Ishikawa (cell line): ENCODE results near the gene TNIP2.

Experiments used
- CEBPB ChIP-seq: IDR thresholded peaks from 2 replicates; pipeline ENCODE4 v1.6.1; 2012
- CREB1 ChIP-seq: IDR thresholded peaks from 2 replicates; pipeline ENCODE4 v1.6.1; 2012; ENCODE audit warnings: low read depth
- EP300 ChIP-seq: IDR thresholded peaks from 2 replicates; pipeline ENCODE4 v1.6.1; 2012; ENCODE audit warnings: borderline replicate concordance
- RAD21 ChIP-seq: IDR thresholded peaks from 2 replicates; pipeline ENCODE4 v1.6.1; 2012; ENCODE audit warnings: low read depth
- TAF1 ChIP-seq: IDR thresholded peaks from 2 replicates; pipeline ENCODE4 v1.6.1; 2012; ENCODE audit warnings: low read depth, mild to moderate bottlenecking
- YY1 ChIP-seq: IDR thresholded peaks from 2 replicates; pipeline ENCODE4 v1.6.1; 2012; ENCODE audit warnings: low read depth
- ZBTB7A ChIP-seq: IDR thresholded peaks from 2 replicates; pipeline ENCODE4 v1.6.1; 2012; ENCODE audit warnings: low read depth
- TF ChIP-seq, protein P1 (sequence below): IDR thresholded peaks from 2 replicates; pipeline ENCODE4 v1.6.1; 2012; ENCODE audit warnings: low read depth, mild to moderate bottlenecking
- TF ChIP-seq, protein P2 (sequence below): IDR thresholded peaks from 2 replicates; pipeline ENCODE4 v1.6.1; 2012

DNA sequence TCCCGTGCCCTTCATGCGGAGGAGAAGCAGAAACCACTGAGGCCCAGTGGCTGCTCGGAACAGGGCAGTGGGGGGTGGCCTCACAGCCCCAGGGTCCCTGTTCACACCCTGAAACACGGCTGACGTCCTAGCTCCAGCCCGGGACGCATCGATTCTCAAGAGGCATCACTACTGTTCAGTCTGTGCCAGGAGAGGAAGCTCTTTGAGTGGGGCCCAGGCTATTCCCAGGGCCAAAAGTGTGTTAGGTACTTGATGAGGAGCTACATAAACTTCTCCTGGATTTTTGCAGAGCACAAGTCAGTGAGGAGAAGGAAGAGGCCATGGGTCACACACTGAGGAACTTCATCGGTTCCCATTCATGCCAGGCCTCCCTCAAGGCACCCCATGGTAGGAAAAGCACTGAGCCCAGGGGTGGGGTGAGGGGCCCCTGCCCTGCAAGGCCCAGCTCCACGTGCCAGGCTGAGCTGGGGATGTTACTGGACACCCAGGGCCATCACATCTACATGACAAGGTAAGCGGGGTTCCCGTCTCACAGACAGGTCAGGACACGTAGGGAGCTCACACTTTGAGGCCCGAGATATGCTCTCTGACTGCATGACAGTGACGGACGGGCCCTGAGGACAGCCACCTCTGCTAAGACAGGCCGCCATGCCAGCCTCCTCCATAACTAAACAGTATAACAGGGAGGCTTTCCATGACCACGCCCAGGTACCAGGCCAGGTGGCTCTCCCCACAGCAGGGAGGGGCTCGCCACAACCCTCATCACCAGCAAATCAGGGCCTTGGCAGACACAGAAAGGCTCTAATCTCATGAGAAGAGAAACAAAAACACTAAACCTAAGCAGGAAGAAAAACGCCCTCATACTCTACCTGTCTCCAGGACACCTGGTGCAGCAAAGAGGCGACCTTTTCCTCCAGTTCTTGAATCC, 12.4 kb downstream of the TNIP2 start:
- TF ChIP-seq TAF1 (no peak), RAD21 (no peak), ZBTB7A (no peak), CEBPB (no peak), CREB1 (no peak), YY1 (no peak), EP300 (no peak)
- TF ChIP-seq, protein P1, sequence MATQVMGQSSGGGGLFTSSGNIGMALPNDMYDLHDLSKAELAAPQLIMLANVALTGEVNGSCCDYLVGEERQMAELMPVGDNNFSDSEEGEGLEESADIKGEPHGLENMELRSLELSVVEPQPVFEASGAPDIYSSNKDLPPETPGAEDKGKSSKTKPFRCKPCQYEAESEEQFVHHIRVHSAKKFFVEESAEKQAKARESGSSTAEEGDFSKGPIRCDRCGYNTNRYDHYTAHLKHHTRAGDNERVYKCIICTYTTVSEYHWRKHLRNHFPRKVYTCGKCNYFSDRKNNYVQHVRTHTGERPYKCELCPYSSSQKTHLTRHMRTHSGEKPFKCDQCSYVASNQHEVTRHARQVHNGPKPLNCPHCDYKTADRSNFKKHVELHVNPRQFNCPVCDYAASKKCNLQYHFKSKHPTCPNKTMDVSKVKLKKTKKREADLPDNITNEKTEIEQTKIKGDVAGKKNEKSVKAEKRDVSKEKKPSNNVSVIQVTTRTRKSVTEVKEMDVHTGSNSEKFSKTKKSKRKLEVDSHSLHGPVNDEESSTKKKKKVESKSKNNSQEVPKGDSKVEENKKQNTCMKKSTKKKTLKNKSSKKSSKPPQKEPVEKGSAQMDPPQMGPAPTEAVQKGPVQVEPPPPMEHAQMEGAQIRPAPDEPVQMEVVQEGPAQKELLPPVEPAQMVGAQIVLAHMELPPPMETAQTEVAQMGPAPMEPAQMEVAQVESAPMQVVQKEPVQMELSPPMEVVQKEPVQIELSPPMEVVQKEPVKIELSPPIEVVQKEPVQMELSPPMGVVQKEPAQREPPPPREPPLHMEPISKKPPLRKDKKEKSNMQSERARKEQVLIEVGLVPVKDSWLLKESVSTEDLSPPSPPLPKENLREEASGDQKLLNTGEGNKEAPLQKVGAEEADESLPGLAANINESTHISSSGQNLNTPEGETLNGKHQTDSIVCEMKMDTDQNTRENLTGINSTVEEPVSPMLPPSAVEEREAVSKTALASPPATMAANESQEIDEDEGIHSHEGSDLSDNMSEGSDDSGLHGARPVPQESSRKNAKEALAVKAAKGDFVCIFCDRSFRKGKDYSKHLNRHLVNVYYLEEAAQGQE, result no peak
- TF ChIP-seq, protein P2, sequence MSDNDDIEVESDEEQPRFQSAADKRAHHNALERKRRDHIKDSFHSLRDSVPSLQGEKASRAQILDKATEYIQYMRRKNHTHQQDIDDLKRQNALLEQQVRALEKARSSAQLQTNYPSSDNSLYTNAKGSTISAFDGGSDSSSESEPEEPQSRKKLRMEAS, result no peak
